ENCODE results near the gene GPR18.

DNA sequence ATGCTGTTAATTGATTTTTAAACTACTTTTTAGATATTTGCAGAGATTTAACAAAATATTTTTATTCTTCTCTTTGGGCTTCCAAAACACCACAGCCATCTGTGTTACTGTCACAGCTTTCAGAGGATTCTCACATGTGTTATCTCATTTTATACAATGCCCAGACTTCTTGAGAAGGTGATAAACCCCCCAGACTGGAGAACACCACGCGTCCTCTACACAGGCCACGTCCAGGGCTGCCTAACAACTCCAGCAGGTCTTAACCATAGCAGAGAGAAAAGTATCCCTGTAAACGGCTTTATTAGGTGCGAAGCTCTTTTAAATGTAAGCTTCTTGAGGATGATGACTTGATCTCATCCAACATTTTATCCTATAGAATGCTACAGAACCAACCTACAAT is 47.0 kb upstream of the GPR18 start:
- TF ChIP-seq, protein P1, sequence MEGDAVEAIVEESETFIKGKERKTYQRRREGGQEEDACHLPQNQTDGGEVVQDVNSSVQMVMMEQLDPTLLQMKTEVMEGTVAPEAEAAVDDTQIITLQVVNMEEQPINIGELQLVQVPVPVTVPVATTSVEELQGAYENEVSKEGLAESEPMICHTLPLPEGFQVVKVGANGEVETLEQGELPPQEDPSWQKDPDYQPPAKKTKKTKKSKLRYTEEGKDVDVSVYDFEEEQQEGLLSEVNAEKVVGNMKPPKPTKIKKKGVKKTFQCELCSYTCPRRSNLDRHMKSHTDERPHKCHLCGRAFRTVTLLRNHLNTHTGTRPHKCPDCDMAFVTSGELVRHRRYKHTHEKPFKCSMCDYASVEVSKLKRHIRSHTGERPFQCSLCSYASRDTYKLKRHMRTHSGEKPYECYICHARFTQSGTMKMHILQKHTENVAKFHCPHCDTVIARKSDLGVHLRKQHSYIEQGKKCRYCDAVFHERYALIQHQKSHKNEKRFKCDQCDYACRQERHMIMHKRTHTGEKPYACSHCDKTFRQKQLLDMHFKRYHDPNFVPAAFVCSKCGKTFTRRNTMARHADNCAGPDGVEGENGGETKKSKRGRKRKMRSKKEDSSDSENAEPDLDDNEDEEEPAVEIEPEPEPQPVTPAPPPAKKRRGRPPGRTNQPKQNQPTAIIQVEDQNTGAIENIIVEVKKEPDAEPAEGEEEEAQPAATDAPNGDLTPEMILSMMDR (IDR thresholded peaks at IDR 0.05), result no peak
- TF ChIP-seq EZH2 (IDR thresholded peaks at IDR 0.05), result no peak

Measured in neural progenitor cell (in vitro differentiated cells).